Stimulated activated naive CD8-positive, alpha-beta T cell treated with anti-CD3 and anti-CD28 coated beads, Interleukin-15, Interleukin-2, amounts not matched to agents 100 U/mL and 50 U/mL, for 24 hours (primary cell): ENCODE measurements around the gene C11orf58.

Experiments
- ATAC-seq: fragments of 150-1000 bp; cut with Tn5 transposase; one replicate; pipeline ENCODE4 v1.10.0; 2021
- DNase-seq: peaks from one replicate; pipeline ENCODE4 v3.0.0; 2021

Gene C11orf58

GRCh38 chr11:16769386-16769785 lies 30.9 kb downstream of the C11orf58 start:
- DNase-seq (no peak), ATAC-seq (no peak)

- DNase-seq, result no peak
- no peak for ATAC-seq
These were observed 31.6 kb downstream of the C11orf58 start for GRCh38 chr11:16770016-16770415.

DNA sequence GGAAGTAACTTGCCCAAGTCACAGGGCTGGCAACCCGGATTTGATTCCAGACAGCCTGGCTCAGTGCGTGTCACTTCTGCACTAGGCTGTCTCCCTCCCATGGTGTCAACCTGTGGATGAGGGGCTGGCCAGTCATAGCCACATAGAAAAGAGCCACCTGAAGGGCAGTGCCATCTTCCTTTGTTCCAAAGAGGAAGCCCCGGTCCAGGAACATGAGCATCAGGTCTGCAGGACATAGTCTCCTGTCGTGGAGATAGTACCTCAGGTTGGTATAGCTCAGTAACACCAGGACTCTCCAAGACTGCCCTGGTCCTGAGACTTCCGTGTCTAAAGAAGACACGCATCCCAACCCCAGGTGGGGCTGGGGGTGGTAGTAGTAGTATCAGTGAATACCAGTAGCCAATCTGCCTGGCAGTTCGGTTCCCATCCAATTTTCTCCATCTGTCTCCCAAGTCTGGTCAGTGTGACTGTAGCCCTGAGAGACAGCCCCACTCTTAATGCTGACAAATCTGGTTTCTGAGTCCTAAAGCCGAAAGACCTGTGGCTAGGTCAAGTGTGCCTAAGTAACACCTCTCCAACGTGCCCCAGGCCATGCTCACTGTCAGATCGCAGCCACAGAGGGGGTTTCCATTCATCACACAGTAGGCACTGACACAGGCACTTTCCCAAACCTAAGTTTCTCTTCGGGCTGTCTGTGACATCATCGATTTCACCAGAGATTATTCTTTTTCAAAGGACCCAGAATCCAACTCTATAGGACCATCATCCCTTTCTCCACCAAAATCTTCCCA lies 33.1 kb downstream of the C11orf58 start:
- ATAC-seq, result no peak
- DNase-seq, result no peak

- ATAC-seq, result no peak
These were observed 33.7 kb downstream of the C11orf58 start for GRCh38 chr11:16772141-16772512.

GRCh38 chr11:16773981-16774935 lies 35.8 kb downstream of the C11orf58 start:
- no peak for DNase-seq
- no peak for ATAC-seq

More at GRCh38 chr11:16772141-16772512, 33.7 kb downstream of the C11orf58 start:
- DNase-seq, result no peak

DNA sequence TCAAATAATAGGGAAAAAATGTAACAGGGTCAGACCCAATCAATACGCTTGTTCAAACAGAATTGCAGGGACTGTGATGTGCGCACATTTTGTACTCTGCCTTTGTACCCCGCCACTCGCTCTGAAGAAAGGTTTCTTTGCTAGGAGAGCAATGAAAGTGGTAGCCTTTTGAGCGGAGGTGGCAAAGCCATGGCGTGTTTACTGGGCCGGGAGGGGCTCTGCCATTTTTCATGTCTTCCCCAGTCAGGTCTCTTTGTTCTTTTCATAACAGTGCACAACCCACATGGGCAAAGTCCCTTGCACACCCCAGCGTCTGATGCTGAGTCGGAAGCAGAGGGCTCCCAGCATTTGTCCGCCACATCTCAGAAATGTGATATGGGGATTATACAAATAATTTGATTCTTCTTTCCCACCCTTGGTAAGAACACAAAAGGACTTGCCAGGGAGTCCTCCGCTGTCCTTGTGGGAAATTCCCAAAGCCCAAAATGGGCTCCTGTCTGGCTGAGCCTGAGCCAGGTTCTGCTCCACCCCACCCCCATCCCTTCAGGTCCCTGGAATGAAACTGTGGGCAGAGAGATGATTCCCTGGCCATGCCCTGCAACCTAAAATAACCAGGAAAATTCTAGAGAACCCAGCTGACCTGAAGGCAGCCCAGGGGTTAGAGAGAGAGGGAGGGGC lies 36.6 kb downstream of the C11orf58 start:
- ATAC-seq (no peak), DNase-seq (no peak)

DNA sequence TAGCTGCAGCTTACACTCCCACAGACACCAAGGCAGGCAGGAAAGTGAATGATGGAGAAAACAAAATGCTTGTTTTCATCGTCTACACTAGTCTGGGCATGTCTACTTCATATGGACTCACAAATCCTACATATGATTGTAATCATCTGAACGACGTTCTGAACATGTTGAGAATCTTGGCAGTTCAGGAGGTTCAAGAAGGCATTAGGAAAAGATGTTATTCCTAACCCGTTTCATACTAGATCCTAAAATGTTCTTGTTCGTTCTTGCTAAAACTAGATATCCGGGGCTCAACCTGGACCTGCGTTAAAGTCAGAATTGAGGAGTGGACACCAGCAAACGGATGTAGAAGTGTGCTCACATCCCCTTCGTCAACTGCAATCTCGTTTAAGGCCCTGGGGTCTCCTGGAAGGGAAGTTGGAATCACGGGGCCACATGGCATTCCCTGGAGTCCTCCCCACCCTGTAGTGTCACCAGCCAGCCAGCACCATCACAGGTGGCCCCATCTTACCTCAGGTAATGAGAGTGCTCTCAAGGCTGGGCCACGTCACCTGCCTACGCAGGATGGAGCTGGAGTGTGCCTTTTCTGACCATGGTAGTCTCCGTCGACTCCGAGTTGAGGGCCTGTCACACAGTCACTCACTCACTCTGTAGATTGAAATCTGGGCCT lies 37.3 kb downstream of the C11orf58 start:
- no peak for DNase-seq
- ATAC-seq, result no peak

DNA sequence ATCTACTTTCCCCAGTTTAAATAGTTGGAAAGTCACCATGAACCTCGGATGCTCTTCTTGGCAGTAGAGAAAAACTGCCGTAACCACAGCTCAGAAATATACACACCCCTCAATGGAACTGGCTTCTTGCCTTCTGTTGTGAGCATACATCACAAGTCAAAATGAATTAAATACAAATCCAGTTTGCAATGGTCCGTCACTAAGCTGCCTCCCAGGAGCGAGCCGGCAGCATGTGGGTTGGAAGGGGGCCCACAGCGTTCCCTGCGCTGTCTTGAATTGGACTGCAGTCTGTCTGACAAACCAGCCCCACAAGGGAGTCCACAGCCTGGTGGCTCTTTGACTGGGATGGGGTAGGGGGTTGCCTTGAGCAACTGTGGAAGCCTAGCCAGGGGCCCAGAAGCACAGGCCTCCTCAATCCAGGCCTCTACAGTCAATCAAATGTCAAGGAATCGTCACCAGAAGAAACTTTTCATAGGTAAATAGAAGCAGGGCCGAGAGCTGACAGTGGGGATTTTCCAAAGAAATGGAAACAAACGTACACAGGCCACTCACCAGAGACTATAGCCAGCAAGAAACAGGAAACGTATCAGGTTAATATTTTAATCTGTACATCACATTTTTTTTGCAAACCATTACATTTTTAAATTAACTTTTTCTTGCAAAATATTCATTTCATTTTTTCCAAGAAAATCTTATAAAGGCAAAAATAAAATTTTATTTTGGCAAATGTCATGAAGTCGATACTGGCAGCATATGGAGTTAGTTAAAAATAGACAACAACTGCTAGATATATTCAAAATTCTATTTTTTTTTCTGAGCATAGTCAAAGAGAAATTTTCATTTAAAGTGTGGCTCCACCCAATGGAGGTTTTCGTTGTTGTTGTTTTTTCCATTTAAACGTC lies 38.5 kb downstream of the C11orf58 start:
- DNase-seq (no peak), ATAC-seq (no peak)

DNA sequence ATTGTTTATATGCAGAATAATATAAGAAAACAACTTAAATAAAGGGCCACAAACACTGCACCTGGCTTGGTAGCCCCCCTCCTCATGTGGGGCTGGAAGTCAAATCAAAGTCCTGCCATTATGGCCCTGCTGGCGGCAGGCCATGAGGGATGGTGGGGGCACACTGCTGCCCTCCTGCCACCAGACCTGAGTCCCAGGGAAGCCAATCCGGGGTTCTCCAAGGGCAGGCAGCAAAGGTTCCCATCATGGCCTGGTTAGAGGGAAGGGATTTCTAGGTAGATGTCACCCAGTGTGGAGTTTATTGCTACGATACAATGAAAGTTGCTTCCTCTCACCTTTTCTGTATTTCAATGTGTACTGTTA lies 39.1 kb downstream of the C11orf58 start:
- ATAC-seq (no peak), DNase-seq (no peak)

- ATAC-seq (no peak), DNase-seq (no peak)
These were observed 39.8 kb downstream of the C11orf58 start for GRCh38 chr11:16778286-16778685.

- DNase-seq (no peak), ATAC-seq (no peak)
These were observed 40.4 kb downstream of the C11orf58 start for GRCh38 chr11:16778876-16779275.

DNA sequence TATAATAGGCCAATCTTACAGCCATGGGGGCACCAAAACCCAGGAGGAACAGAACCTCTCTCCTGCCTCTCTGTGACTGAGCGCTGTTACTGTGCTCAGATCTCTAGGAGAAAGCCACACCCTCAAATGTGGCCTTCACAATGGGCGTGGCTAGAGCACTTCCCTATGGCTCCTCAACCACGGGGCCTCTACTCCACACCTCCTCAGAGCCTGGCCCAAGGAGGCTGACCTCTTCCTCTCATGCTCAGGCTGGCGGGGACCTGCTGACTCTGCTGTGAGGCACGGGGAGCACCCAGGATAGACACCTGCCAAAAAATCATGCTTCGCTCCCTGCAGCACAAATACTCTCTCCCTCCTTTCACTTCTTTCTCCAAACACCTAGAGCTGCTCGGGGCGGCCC lies 41.0 kb downstream of the C11orf58 start:
- DNase-seq (no peak), ATAC-seq (no peak)

- ATAC-seq (no peak), DNase-seq (no peak)
These were observed 41.7 kb downstream of the C11orf58 start for GRCh38 chr11:16780146-16780545.

DNA sequence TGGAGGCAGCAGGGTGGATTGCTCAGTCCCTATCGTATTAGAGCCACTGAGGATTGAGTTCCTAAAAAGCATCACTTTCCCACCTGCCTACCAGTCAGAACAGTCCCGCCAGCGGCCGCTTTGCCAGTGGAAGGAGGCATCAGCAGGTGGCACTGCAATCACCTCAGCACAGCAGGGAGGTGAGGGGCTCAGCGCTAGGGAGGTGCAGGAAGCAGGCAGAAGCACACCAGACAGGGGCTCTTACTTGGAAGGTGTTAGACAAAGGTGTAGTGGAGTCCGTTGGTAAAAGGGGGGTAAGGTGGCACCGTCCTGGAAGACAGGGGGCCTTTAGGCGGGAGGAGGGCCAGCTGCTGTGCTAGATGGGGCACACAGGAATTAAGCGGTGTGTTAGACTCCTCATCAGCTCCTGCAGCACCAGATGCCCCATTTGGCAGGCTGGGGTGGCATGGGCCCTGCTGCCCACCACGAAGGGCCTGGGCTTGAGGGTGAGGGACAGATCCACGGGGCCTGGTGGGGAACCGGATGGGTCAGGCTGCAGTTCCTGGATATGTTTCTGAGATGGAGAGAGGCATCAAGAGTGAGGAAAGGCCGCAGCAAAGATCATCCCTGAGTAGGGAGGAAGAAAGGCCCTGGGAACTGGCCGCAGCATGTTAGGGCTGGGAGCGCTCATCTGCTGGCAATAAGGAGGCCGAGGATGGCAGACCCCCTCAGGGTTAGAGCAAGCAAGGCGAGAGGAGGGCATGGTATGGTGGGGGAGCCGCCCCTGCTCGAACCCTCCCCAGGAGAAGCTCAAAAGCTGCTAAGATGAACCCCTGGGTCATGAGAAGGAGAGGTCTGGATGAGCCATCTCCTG lies 42.5 kb downstream of the C11orf58 start:
- DNase-seq, result no peak
- ATAC-seq, result no peak

DNA sequence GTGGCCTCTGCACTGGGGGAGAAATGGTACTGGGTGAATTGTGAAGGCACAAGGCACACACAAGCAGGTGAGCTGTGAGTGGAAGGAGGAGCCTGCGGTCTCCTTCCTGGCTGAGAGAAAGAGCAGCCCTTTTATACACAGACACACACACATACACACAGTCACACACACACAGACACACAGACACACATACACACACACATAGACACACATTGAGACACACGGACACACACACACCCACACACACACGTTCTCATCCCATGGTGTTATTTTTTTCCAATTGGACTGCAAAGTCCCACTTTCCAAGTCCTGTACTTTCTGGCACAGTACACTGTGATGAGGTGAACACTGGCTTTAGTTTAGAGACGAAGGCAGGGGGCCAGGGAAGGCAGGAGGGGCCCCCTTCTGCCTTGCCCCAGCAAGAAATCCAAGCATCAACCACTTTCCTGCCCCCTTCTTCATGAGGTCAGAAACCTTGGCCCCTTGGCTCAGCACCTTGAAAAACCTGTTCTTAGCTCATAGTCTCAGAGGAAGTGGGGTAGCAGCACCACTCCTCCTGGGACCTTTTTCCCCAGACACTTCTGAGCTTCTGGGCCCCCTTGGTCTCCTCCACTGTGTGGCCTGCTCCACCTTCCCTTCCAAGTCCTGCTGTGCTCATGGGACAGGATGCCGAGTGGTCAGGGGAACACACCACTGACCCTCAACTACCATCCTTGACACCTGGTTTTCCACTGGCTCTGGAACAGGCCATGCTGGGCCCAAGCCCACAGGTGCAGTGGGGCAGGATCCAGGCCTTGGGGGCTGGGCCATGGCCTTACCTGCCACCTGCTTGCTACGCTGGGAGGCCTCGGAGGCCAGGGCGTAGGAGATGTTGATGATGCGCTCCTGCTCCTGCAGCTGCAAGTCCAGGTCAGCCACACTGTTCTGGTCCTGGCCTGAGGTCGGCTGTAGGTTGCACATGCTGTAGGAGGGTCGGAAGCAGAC lies 43.8 kb downstream of the C11orf58 start:
- DNase-seq (no peak), ATAC-seq (no peak)

GRCh38 chr11:16783321-16783801 lies 44.9 kb downstream of the C11orf58 start:
- DNase-seq (no peak), ATAC-seq (no peak)

DNA sequence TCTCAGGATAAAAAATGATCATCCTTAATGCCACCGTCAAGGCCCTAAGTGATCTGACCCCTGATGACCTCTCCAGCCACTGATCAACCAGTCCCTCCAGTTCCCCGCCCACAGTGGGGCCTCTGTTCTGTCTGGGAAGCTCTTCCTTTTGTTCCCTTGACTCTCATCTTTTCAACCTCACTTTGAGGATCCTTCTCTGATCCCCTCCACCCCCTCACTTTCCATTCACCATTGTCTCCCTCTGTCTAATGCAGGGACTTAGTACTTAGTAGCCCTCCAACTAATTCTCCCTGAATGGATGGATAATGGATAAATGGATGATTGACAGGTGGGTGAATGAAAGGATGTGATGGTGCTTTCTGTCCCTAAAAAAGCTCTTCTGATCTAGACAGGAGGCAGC lies 45.6 kb downstream of the C11orf58 start:
- ATAC-seq, result no peak
- no peak for DNase-seq

GRCh38 chr11:16784666-16785065 lies 46.2 kb downstream of the C11orf58 start:
- ATAC-seq, result no peak
- no peak for DNase-seq
